ENCODE measurements around the gene HELZ.

- TF ChIP-seq CTCF (IDR thresholded peaks at IDR 0.05) (no peak), EZH2 (IDR thresholded peaks at IDR 0.05) (no peak)
Measured at GRCh38 chr17:67202503-67202902, 42.5 kb downstream of the HELZ start.
